Psoas muscle (tissue), 8 donors: ENCODE data around the gene KLHL5. TPM values are rescaled to one million over a fixed set of nuclear protein-coding genes. Genes with fewer than 3 reads are reported as not detected.

ENCODE experiments used
- ATAC-seq, 4 donors: fragments of 200-7000 bp; cut with Tn5 transposase; one replicate each; pipeline ENCODE4 v1.9.1; 2020; ENCODE audit warnings: moderate library complexity in 3 of 4, mild to moderate bottlenecking in 2 of 4
- DNase-seq, 2 donors: peaks; one replicate each; pipeline ENCODE4 v3.0.0-alpha.2; 2020
- H3K27ac ChIP-seq: fragments of 200-600 bp; one replicate; pipeline ENCODE4 v1.8.0; 2022
- H3K27me3 ChIP-seq, 3 donors: fragments of 200-600 bp in 1 of 3; one replicate each; pipeline versions ENCODE4 v1.6.1 to v1.8.0; 2013 to 2022; ENCODE audit warnings: low read length in 2 of 3, mild to moderate bottlenecking in 2 of 3, moderate library complexity in 1 of 3; ENCODE audit not compliant: insufficient read depth in 3 of 3
- H3K36me3 ChIP-seq, 2 donors: fragments of 200-600 bp in 1 of 2; one replicate each; pipeline versions ENCODE4 v1.6.1 to v1.8.0; 2013 to 2022; ENCODE audit warnings: low read depth in 1 of 2, mild to moderate bottlenecking in 1 of 2, moderate library complexity in 1 of 2; ENCODE audit not compliant: insufficient read depth in 1 of 2
- H3K4me1 ChIP-seq: fragments of 200-600 bp; one replicate; pipeline ENCODE4 v1.8.0; 2022
- H3K4me3 ChIP-seq: fragments of 200-600 bp; one replicate; pipeline ENCODE4 v1.8.0; 2022; ENCODE audit warnings: mild to moderate bottlenecking
- H3K9me3 ChIP-seq: fragments of 200-600 bp; one replicate; pipeline ENCODE4 v1.8.0; 2022
- WGBS, 3 donors: extraction: QIAGEN DNeasy Blood & Tissue Kit; methylation state at CpG; one replicate each; pipeline versions ENCODE4 v1.1.6 to v1.1.7; 2013; 5-methylcytosine and 5-hydroxymethylcytosine counted together
- intact Hi-C, 2 donors: fragments of 100-400 bp; cut with DNase I; formaldehyde crosslinking; loops; one replicate each; pipeline versions ENCODE4 v1.11.0 to v1.14.2; 2022
- polyA plus RNA-seq, 3 donors: library from polyadenylated mRNA; stranded (reverse); fragments of 200-250 nt; gene quantifications; one replicate each; pipeline ENCODE4 v1.2.3, GENCODE V29; 2013
- total RNA-seq, 4 donors: library from RNA; stranded (reverse); fragmentation: NEBNext Ultra II Directional in 2 of 4; extraction: Animal tissue kit (Norgen Biotek cat#: 25700) in 2 of 4; gene quantifications; one replicate each; pipeline versions ENCODE4 v1.2.1 to v1.2.4, GENCODE V29; 2021 to 2023
- TF ChIP-seq, protein P1 (sequence below): fragments of 200-600 bp; IDR thresholded peaks from one replicate; pipeline ENCODE4 v1.8.0; 2022; ENCODE audit warnings: antibody characterized with exemption
- donor health status: healthy with polysubstance abuse.
- donor health status: DM: no; HTN: no; CAD: no; lungs with moderate emphysema.
- donor health status: Bipolar disorder and iron deficiency.
- donor health status: healthy.
- donor health status: DM: yes; HTN: yes; CAD: no.
- donor health status: DM: no; HTN: no; CAD: no.
- donor health status: DM: no; HTN: no; CAD: no.
- donor health status: DM: yes; HTN: yes; CAD: no.

The KLHL5 gene
- total and polyA plus RNA-seq, 7 donors, result 6.7 to 14.9 (median 10.1) TPM

DNA sequence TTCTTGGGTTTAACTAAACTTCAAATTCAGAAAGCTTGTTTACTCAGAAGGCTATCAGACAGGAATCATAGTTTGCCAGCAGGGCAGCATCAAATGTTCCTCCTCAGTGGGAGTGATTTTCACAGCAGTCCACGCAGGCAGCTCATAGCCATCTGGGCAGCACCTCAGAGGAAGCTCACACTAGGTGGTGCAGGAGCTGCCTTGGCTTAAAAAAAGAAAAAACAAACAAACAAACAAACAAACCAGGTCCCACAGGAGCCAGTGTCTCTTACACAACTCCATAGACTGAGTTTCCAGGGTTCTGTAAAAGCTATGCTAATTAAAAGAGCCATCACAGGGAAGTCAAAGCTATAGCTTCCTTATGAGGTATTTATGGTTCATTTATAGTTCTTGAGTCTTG, 10.5 kb upstream of the KLHL5 start:
- H3K27ac ChIP-seq, result no peak overlapping the region
- H3K36me3 ChIP-seq, result no peaks in the 10 kb centered on the region
- DNase-seq (no peak), ATAC-seq (no peak)
- intact Hi-C loops, result no loop called here
- WGBS, 3 donors, result 64 to 89% (median 73%) methylated on average over 1 of the region's 1 CpG
- no peaks in the 10 kb centered on the region for H3K27me3 ChIP-seq
- no peak overlapping the region for H3K4me3 ChIP-seq
- H3K4me1 ChIP-seq, result no peaks in the 10 kb centered on the region
- no peaks in the 10 kb centered on the region for H3K9me3 ChIP-seq
- TF ChIP-seq, protein P1, sequence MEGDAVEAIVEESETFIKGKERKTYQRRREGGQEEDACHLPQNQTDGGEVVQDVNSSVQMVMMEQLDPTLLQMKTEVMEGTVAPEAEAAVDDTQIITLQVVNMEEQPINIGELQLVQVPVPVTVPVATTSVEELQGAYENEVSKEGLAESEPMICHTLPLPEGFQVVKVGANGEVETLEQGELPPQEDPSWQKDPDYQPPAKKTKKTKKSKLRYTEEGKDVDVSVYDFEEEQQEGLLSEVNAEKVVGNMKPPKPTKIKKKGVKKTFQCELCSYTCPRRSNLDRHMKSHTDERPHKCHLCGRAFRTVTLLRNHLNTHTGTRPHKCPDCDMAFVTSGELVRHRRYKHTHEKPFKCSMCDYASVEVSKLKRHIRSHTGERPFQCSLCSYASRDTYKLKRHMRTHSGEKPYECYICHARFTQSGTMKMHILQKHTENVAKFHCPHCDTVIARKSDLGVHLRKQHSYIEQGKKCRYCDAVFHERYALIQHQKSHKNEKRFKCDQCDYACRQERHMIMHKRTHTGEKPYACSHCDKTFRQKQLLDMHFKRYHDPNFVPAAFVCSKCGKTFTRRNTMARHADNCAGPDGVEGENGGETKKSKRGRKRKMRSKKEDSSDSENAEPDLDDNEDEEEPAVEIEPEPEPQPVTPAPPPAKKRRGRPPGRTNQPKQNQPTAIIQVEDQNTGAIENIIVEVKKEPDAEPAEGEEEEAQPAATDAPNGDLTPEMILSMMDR, result no peak

DNA sequence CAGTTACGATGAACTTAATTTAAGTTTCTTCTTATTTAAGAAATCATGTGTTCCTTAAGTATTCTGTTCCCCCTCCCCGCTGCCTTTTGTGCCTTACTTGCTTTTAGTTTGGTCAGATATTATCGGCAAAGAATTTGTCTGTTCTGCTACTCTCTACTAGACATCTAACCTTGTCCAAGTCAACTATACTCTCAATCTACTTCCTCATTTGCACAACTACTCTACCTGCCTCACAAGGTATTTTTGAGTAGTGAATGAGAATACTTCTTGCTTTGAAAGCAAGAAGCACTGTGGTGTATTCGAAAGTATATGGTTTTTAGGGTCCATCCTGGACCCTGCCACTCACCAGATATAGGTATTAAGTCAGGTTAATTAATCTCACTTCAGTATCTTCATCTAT, 8.0 kb upstream of the KLHL5 start:
- ATAC-seq, result no peak
- Histone ChIP-seq H3K36me3 (no peaks in the 10 kb centered on the region), H3K4me3 (no peak overlapping the region), H3K27ac (no peak overlapping the region), H3K27me3 (no peaks in the 10 kb centered on the region), H3K4me1 (no peaks in the 10 kb centered on the region), H3K9me3 (no peaks in the 10 kb centered on the region)
- TF ChIP-seq, protein P1, result no peak
- 95 to 98% (median 97%) methylated on average over 4 of the region's 4 CpGs for WGBS, 3 donors
- intact Hi-C loops, result no loop called here
- DNase-seq, result no peak

DNA sequence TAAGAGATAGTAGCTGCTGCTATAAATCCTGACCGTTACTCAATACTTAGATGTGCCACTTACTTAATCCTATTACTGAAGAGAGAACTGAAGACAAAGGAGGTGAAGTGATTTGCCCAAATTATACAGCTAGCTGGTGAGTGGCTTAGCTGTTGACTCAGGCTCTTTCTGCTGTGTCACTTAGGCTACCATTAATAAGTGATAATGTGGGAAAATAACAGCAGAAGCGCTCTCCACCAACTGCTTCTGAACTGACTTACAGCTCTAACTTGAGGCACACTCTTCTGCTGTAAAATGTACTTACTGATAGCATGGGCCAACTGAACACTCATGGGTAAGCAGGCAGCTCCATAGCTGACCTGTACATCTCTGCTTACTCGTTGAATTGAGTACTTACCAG, 7.5 kb upstream of the KLHL5 start:
- TF ChIP-seq, protein P1, result no peak
- H3K27ac ChIP-seq, result no peak overlapping the region
- no peak for DNase-seq
- no peaks in the 10 kb centered on the region for H3K4me1 ChIP-seq
- 82 to 94% (median 84%) methylated on average over 3 of the region's 3 CpGs for WGBS, 3 donors
- H3K27me3 ChIP-seq, result no peaks in the 10 kb centered on the region
- peak in 1 of 4 donors; percentile 23 for ATAC-seq
- no peak overlapping the region for H3K4me3 ChIP-seq
- H3K36me3 ChIP-seq, result no peaks in the 10 kb centered on the region
- intact Hi-C loops, result no loop called here
- no peaks in the 10 kb centered on the region for H3K9me3 ChIP-seq

DNA sequence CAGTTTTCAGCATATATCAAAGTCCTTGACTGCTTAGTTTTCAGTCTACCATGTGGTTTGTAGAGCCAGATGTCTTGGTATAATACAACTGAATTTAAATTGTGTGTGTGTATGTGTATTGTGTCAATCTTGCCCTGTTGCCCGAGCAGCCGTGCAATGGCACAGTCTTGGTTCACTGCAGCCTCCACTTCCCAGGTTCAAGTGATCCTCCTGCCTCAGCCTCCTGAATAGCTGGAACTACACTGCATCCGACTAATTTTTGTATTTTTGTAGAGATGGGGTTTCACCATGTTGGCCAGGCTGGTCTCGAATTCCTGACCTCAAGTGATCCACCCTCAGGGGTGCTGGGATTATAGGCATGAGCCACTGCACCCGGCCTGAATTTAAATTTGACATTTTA, 6.0 kb upstream of the KLHL5 start:
- Histone ChIP-seq H3K4me3 (no peak overlapping the region), H3K4me1 (no peaks in the 10 kb centered on the region), H3K27ac (no peak overlapping the region), H3K9me3 (no peaks in the 10 kb centered on the region), H3K36me3 (no peaks in the 10 kb centered on the region), H3K27me3 (no peaks in the 10 kb centered on the region)
- WGBS, 3 donors, result 95% methylated on average over 5 of the region's 5 CpGs
- no peak for ATAC-seq
- TF ChIP-seq, protein P1, result no peak
- no peak for DNase-seq
- intact Hi-C loops, result no loop called here

DNA sequence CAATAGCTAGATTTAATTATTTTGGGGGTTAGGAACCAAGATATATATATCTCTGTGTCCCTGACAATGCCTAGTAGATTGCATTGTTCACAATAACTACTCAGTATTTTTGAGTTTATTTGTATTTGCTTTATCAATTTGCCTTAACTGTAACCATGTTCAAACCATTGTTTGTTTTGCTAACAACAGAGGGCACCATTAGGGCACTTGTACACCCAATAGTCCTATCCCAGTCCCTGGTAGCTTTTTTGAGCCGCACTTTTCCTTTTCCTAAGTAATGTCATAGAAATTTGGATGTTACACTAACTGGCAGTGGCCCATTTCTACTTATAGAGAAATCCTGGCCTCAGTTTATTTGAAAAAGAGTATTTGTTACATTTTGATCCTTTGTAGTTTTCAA, 575 bp upstream of the KLHL5 start:
- ATAC-seq, result no peak
- WGBS, 3 donors, result 90 to 96% (median 92%) methylated on average over 1 of the region's 1 CpG
- DNase-seq, result no peak
- Histone ChIP-seq H3K4me1 (peaks cover 9% of the 10 kb centered on the region), H3K4me3 (no peak overlapping the region), H3K36me3 (no peaks in the 10 kb centered on the region), H3K27ac (no peak overlapping the region), H3K27me3 (no peaks in the 10 kb centered on the region), H3K9me3 (no peaks in the 10 kb centered on the region)
- intact Hi-C loops, result no loop called here
- TF ChIP-seq, protein P1, result no peak
